Activated CD8-positive, alpha-beta memory T cell treated with anti-CD3 and anti-CD28 coated beads, Interleukin-2, amount 50 U/mL, for 24 hours (primary cell): Measurements from ENCODE around the gene UBA1.

Experiments
- DNase-seq: peaks from one replicate; pipeline ENCODE4 v3.0.0-alpha.2; 2020; ENCODE audit errors: extremely low read depth

The UBA1 gene

DNA sequence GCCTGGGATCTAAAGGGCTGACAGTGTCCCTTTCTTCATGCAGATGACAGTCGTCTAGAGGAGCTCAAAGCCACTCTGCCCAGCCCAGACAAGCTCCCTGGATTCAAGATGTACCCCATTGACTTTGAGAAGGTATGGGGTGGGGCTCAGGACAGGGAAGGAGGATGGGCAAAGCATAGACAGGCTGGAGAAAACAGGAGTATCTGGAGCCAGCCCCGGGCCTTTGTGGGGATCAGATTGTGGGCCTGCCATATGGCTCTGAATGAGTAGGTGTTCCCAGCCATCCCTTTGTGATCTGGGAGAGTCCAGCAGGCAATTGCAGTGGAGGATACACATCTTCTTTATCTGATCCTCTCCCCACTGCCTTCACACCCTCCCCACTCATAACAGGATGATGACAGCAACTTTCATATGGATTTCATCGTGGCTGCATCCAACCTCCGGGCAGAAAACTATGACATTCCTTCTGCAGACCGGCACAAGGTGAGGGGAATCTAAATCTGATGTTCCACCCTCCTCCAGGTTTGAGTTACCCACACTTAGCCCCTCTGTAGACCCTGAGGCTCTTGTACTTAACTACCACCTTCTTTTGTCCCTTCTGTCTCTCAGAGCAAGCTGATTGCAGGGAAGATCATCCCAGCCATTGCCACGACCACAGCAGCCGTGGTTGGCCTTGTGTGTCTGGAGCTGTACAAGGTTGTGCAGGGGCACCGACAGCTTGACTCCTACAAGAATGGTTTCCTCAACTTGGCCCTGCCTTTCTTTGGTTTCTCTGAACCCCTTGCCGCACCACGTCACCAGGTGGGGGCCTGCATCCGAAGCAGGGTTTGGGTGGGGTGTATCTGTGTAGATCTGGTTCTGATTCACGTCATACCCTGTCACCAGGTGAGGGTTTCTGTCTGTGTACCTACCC is 19.0 kb downstream of the UBA1 start:
- DNase-seq, result no peak

DNA sequence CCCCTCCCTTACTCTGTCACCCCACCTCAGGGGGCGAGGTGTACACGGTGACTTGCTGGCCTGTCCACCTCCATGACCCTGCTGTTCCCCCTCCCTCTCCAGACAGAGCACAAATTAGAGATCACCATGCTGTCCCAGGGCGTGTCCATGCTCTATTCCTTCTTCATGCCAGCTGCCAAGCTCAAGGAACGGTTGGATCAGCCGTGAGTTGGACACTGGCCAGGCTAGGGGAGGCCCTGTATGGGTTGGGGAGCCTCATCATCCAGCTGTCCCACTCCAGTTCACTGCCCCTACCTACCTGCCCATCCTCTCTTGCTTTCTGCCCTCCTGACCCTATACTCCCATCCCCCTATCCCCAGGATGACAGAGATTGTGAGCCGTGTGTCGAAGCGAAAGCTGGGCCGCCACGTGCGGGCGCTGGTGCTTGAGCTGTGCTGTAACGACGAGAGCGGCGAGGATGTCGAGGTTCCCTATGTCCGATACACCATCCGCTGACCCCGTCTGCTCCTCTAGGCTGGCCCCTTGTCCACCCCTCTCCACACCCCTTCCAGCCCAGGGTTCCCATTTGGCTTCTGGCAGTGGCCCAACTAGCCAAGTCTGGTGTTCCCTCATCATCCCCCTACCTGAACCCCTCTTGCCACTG is 20.9 kb downstream of the UBA1 start:
- DNase-seq, result no peak

- DNase-seq, result no peak
These were observed 21.8 kb downstream of the UBA1 start for GRCh38 chrX:47215291-47215900.

GRCh38 chrX:47216393-47216925 is 22.8 kb downstream of the UBA1 start:
- no peak for DNase-seq

GRCh38 chrX:47217121-47217851 is 23.7 kb downstream of the UBA1 start:
- no peak for DNase-seq

DNA sequence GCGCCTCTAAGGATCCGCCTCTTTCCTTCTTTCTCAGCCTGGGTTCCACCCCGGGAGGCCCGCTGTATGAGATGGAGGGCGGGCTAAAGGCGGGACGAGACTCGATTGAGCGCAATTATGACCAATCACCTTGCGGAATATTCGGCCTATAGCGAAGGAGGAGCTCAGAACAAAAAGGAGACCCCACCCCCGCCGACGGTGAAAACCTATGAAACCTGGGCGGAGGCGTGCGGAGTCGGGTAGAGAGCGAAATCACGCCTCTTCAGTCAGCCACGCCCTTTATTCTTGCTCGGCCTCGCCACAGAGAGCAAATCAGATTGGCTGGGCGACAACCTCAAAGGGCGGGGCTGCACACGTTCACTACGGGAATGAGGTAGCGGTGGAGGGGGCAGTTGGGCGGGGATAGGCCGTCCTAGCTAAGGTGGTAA is 24.2 kb downstream of the UBA1 start:
- peak; percentile 92 for DNase-seq

- DNase-seq, result peak; percentile 31
These were observed 24.8 kb downstream of the UBA1 start, which contains the start of gene CDK16 for GRCh38 chrX:47218280-47218919. CDK16 (plus strand) TSS chrX:47218681; CDS start chrX:47223558, 4,877 bp downstream.

DNA sequence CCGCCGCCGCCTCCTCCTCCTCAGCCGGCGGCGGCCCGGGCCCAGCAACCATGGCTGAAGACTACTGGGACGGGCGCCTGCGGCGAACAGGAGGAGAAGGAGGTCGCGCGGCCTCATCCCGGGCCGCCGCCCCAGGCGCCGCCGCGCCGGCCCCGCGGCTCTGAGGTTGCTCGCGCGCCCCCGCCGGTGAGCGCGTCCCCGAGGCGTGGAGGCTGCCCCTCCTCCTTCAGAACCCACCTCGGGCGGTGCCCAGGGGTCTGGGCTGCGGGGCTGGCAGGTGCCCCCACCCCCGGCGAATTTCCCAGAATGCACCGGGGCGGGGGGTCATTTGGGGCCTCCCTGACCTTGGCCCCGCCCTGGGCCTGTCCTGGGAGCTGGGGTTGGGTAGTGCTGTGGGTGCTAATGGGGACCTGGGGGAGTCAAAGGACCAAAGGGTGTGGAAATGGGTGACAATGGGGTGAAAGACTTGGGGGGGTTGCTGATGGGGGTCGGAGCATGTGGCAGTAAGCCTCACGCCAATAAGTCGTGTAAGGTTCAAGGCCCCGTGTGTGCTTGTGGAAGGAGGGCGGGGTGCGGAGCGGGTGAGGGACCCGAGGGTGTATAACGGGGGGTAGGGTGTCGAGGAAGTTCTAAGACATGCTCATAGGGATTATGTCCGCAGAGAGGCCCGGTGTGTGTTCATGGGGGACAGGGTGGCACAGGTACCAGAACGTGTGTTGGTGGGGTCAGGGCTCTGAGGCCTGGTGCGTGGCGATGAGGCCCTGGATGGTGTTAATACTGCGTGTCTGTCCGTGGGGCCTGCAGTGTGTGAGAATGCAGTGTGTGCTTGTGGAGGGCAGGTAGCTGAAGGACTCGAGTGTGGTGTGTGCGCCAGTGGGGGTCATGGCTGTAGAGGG is 25.5 kb downstream of the UBA1 start:
- DNase-seq, result no peak

DNA sequence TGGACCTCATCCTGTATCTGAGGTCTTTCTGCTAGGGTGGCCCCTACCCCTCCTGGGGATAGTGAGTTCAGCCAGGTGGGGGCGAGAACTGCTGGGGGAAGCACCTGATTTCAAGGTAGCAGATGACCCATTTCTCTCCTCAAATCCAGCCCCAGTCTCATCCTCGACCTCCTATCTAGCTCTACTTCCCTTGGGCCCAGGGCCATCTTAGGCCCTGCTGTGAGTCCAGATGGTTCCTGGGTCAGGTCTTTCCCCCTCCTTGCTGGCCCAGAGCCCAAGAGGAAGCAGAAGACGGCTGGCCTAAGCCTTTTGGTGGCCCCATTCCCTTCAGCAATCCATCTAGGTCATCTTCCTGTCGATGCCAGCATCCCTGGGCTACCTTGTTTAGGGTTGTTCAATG is 28.1 kb downstream of the UBA1 start:
- no peak for DNase-seq

DNA sequence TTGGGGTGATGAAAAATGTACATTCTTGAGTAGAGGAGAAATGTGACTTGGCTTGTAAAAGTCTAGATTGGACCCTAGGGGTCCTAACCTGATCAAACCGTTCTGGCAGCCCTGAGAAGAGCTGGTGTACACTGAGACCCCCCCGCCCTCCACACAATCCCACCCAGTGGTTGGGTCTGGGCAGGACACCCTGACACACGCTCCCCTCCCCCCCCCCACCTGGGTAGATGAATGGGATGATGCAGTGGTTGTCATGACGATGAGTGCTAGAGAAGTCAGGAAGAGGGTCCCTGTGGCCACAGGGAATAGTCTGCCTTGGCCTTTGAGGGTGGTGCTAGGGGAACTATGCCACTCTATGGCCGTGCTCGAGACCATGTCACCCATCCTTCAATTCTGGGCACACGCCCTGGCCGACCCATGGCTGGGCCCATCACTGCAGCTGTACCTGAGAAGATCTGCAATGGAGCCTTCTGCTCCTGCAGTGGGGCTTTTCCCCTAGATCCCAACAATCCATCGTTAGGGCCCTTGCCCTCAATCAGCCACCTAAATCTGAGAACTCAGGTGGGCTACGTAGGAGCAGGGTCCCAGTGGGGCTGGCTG is 29.2 kb downstream of the UBA1 start:
- DNase-seq, result no peak

DNA sequence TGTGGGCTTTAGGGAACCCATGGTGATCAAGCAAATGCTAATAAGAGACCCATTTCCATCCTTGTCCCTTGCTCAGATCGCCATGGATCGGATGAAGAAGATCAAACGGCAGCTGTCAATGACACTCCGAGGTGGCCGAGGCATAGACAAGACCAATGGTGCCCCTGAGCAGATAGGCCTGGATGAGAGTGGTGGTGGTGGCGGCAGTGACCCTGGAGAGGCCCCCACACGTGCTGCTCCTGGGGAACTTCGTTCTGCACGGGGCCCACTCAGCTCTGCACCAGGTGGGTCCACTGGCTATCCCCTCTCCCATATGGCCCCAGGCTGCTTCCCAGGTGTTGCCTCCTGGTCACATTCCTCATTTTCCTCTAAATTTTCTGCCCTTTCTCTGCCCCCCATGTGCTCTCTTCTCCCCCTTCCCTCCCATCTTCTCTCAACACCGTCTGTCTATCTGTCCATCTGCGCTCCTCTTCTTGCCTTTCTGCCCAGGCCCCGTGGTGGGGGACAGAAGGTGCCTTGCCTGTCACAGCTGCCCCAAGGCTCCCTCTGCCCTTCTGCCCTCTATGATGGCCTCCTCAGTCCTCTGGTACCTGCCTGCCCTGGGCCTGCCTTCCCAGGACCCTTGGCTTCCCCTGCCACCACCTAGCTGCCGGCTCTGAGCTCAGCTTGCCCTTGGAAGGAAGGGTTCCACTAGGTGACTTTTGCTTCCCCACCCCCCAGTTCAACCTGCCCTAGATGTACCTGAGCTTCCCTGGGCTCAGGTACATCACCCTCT is 30.0 kb downstream of the UBA1 start:
- no peak for DNase-seq

DNA sequence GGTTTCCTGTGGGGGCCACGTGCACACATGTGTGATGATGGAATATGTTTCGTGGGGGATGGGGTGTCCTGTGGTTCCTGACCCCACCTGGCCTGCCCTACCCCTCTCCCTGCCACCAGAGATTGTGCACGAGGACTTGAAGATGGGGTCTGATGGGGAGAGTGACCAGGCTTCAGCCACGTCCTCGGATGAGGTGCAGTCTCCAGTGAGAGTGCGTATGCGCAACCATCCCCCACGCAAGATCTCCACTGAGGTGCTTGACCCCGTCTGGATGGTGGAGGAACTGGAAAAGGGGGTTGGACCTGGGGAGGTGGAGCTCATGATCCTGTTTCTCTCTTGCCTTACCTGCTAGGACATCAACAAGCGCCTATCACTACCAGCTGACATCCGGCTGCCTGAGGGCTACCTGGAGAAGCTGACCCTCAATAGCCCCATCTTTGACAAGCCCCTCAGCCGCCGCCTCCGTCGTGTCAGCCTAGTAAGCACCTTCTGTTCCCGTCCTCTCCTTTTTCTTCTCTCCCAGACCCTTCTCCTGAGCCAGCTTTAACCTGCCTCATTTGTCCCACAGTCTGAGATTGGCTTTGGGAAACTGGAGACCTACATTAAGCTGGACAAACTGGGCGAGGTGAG is 30.8 kb downstream of the UBA1 start:
- DNase-seq, result no peak

DNA sequence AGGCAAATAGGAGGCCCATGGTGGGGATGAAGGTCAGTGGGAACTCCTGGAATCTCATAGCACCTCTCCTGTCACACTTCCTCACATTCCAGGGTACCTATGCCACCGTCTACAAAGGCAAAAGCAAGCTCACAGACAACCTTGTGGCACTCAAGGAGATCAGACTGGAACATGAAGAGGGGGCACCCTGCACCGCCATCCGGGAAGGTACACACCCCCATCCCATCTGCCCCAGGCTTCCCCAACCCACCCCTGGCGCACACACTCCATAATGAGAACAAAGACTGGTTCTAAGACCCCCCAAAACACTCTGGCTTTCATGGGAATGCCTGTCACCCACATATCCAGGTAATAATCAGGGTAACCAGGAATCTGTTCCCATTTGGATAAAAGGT is 31.3 kb downstream of the UBA1 start:
- no peak for DNase-seq

- DNase-seq, result no peak
These were observed 32.4 kb downstream of the UBA1 start for GRCh38 chrX:47226071-47226470.

DNA sequence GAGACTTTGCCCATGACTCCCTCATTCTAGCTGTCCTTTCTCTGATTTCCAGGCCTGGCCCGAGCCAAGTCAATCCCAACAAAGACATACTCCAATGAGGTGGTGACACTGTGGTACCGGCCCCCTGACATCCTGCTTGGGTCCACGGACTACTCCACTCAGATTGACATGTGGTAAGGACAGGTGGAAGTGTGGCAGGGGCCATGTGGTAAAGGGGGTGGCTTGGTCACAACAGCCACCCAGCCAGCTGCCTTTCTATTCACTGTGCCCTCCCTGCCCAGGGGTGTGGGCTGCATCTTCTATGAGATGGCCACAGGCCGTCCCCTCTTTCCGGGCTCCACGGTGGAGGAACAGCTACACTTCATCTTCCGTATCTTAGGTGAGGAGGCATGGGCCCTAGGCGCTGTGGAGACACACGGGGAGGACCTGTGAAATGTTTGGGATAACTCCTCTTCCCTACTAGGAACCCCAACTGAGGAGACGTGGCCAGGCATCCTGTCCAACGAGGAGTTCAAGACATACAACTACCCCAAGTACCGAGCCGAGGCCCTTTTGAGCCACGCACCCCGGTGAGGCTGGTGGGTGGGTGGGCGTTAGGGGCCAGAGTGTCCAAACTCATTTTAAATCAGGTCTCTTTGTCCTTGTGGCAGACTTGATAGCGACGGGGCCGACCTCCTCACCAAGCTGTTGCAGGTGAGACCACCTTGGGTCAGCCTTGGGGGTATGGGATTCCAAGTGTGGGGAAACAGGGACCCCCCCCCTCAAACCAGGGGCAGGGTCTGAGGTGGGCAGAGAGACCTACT is 33.1 kb downstream of the UBA1 start:
- no peak for DNase-seq

GRCh38 chrX:47227334-47227583 is 33.6 kb downstream of the UBA1 start:
- no peak for DNase-seq

- DNase-seq, result no peak
These were observed 35.1 kb downstream of the UBA1 start for GRCh38 chrX:47228550-47229270.
